SJSA1 (cell line): ENCODE measurements around the gene RANBP17. TPM values are rescaled to one million over a fixed set of nuclear protein-coding genes. Genes with fewer than 3 reads are reported as not detected.
"Not testable (repeated sequence)": the region's sequence is repeated elsewhere in the genome, so short reads cannot be mapped to it uniquely, and the experiment has no call there.

Experiments
- DNase-seq, 2 experiments: peaks; one replicate each; pipeline ENCODE4 v3.0.0-alpha.2; 2015 to 2020; ENCODE audit warnings: low spot score in 2 of 2, low read depth in 1 of 2
- H3K27ac ChIP-seq: fragments of 250-450 bp; sonication (Bioruptor Pico); 2 replicates; pipeline ENCODE4 v1.5.1; 2020; ENCODE audit warnings: mild to moderate bottlenecking, moderate library complexity
- H3K27me3 ChIP-seq: fragments of 250-450 bp; sonication (Bioruptor Pico); replicated peaks from 2 replicates; pipeline ENCODE4 v1.5.1; 2020; ENCODE audit warnings: mild to moderate bottlenecking, moderate library complexity
- H3K36me3 ChIP-seq: fragments of 250-450 bp; sonication (Bioruptor Pico); 2 replicates; pipeline ENCODE4 v1.5.1; 2020; ENCODE audit warnings: mild to moderate bottlenecking
- H3K4me1 ChIP-seq: fragments of 250-450 bp; sonication (Bioruptor Pico); replicated peaks from 2 replicates; pipeline ENCODE4 v1.6.1; 2021; ENCODE audit warnings: mild to moderate bottlenecking
- H3K4me3 ChIP-seq: fragments of 250-450 bp; sonication (Bioruptor Pico); 2 replicates; pipeline ENCODE4 v1.5.1; 2020; ENCODE audit warnings: mild to moderate bottlenecking
- H3K9me3 ChIP-seq: fragments of 250-450 bp; sonication (Bioruptor Pico); replicated peaks from 2 replicates; pipeline ENCODE4 v1.5.1; 2020; ENCODE audit warnings: mild to moderate bottlenecking
- total RNA-seq: library from RNA; depleted of rRNA; stranded (reverse); fragments of >200 nt; shearing (Covaris generic); gene quantifications from 2 replicates; pipeline ENCODE4 v1.2.3, GENCODE V29; 2014

RANBP17 gene
- total RNA-seq, 1 experiment from 2014 or later = 24.6 TPM

- H3K36me3 ChIP-seq = no peaks in the 10 kb centered on the region
- no peaks in the 10 kb centered on the region for H3K27me3 ChIP-seq
- H3K4me3 ChIP-seq = no peak overlapping the region
- no peak overlapping the region for H3K27ac ChIP-seq
- no peak for DNase-seq
- H3K9me3 ChIP-seq = 0 out of 2 replicates have a peak, but pooled peaks cover 2% of the 10 kb centered on the region
- H3K4me1 ChIP-seq = no peaks in the 10 kb centered on the region
These were observed 410.0 kb downstream of the RANBP17 start for GRCh38 chr5:171271798-171272197.

- Histone ChIP-seq H3K4me3 (no peak overlapping the region), H3K27ac (no peak overlapping the region), H3K9me3 (0 out of 2 replicates have a peak, but pooled peaks cover 2% of the 10 kb centered on the region), H3K36me3 (no peaks in the 10 kb centered on the region), H3K4me1 (no peaks in the 10 kb centered on the region), H3K27me3 (no peaks in the 10 kb centered on the region)
- DNase-seq = no peak
These were observed 411.5 kb downstream of the RANBP17 start for GRCh38 chr5:171272996-171273970.

GRCh38 chr5:171275841-171276544, 414.2 kb downstream of the RANBP17 start:
- H3K4me3 ChIP-seq = no peak overlapping the region
- H3K4me1 ChIP-seq = no peaks in the 10 kb centered on the region
- H3K27me3 ChIP-seq = no peaks in the 10 kb centered on the region
- no peak for DNase-seq
- no peak overlapping the region for H3K27ac ChIP-seq
- no peaks in the 10 kb centered on the region for H3K36me3 ChIP-seq
- H3K9me3 ChIP-seq = 0 out of 2 replicates have a peak, but pooled peaks cover 2% of the 10 kb centered on the region

- Histone ChIP-seq H3K9me3 (no peaks in the 10 kb centered on the region), H3K36me3 (no peaks in the 10 kb centered on the region), H3K27ac (no peak overlapping the region), H3K4me3 (no peak overlapping the region), H3K4me1 (no peaks in the 10 kb centered on the region), H3K27me3 (no peaks in the 10 kb centered on the region)
- DNase-seq = no peak
These were observed 421.9 kb downstream of the RANBP17 start for GRCh38 chr5:171283753-171284152.

DNA sequence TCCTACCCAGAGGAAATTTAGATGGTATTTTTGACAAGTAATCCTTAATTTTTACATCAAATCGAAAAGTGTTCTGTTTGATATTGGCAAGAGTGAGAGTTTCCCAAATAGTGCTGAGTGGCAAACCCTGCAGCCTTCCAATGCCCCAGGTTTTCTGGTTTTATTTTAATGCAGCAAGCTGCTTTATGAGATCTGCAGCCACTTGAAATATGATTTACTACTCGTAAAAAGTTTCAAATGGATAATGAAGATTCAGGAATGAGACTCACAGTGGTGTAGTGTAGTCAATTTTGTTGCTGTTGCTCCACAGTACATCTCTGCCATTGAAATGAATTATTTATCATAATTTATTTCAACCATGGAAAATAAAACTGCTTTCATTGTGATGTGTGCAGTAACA, 423.6 kb downstream of the RANBP17 start:
- Histone ChIP-seq H3K9me3 (no peaks in the 10 kb centered on the region), H3K27ac (no peak overlapping the region), H3K36me3 (no peaks in the 10 kb centered on the region), H3K4me1 (no peaks in the 10 kb centered on the region), H3K4me3 (no peak overlapping the region), H3K27me3 (no peaks in the 10 kb centered on the region)
- no peak for DNase-seq

- Histone ChIP-seq H3K4me3 (no peak overlapping the region), H3K27ac (no peak overlapping the region), H3K27me3 (no peaks in the 10 kb centered on the region), H3K4me1 (no peaks in the 10 kb centered on the region), H3K36me3 (no peaks in the 10 kb centered on the region), H3K9me3 (no peaks in the 10 kb centered on the region)
- DNase-seq = no peak
These were observed 426.2 kb downstream of the RANBP17 start for GRCh38 chr5:171288066-171288465.

DNA sequence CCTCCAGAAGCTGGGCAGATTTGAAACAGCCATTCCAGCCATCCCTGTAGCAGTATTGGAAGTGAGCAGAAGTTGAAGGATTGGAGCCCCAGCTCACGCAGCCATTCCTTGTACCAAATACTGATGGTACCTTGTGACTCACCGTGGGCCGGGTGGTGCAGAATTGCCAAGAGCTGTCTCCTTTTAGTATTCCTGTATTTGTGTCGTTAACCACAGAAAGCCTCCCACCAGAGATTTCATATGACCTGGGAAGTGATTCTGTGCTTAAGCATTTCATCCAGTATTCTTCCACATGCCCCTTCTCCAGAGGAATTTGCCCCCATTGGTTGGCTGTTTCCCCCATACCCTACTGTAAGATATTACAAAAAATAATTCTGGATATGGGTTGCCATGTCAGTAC, 429.6 kb downstream of the RANBP17 start:
- Histone ChIP-seq H3K4me1 (no peaks in the 10 kb centered on the region), H3K27ac (no peak overlapping the region), H3K36me3 (no peaks in the 10 kb centered on the region), H3K27me3 (no peaks in the 10 kb centered on the region), H3K4me3 (no peak overlapping the region), H3K9me3 (no peaks in the 10 kb centered on the region)
- DNase-seq = no peak

- no peak overlapping the region for H3K4me3 ChIP-seq
- no peak overlapping the region for H3K27ac ChIP-seq
- no peaks in the 10 kb centered on the region for H3K36me3 ChIP-seq
- H3K27me3 ChIP-seq = no peaks in the 10 kb centered on the region
- H3K9me3 ChIP-seq = no peaks in the 10 kb centered on the region
- no peak for DNase-seq
- H3K4me1 ChIP-seq = no peaks in the 10 kb centered on the region
These were observed 433.5 kb downstream of the RANBP17 start for GRCh38 chr5:171295299-171295698.

DNA sequence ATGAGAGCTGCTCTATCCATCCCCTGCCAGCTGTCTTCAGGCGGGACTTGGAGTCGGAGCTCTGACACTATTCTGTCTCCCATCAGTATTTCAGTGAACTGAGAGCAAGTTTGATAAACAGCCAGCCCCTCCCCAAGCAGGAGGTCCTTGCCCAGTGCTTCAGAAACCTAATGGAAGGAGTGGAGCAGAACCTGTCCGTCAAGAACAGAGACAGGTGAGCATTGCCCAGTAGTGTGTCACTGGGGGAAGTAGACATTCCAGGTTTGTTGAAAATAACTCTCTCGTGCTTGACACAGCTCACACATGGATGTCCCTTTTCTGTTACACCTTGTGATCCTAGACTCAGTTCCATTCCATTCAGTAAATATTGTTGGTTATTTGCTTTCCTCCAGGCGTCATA, 434.0 kb downstream of the RANBP17 start:
- no peak overlapping the region for H3K27ac ChIP-seq
- H3K36me3 ChIP-seq = no peaks in the 10 kb centered on the region
- H3K27me3 ChIP-seq = no peaks in the 10 kb centered on the region
- H3K9me3 ChIP-seq = no peaks in the 10 kb centered on the region
- no peaks in the 10 kb centered on the region for H3K4me1 ChIP-seq
- DNase-seq = no peak
- no peak overlapping the region for H3K4me3 ChIP-seq

DNA sequence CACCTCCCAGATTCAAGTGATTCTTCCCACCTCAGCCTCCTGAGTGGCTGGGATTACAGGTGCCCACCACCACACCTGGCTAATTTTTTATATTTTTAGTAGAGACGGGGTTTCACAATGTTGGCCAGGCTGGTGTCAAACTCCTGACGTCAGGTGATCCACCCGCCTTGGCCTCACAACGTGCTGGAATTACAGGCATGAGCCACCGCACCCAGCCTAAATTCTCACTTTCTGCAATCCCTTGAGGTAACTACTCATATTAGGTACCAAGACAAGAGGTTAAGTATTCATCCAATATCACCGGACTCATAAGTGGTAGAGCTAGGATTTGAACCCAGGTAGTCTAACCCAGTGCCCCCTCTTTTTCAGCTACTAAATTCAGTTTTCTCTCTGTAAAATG, 436.1 kb downstream of the RANBP17 start:
- not testable (repeated sequence) for H3K4me1 ChIP-seq, H3K27me3 ChIP-seq, H3K36me3 ChIP-seq, DNase-seq, H3K9me3 ChIP-seq, H3K27ac ChIP-seq, H3K4me3 ChIP-seq

DNA sequence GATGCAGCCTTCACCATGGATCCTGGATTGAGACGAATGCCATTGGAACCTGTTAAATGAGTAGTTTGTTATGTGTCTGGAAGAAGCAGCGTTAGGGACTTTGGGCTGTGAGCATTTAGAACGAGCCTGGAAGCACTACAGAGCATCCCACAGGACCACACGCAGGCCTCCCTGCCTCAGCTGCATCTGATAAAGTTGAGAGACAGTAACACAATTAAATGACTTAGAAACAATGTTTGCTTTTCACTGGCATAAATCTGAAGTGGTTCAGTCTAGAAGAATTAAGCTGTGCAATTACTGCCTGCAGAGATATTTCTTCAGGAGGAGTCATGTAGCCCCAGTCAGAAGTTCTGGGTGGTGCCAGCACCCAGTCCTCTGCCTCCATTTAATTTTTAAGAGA, 437.4 kb downstream of the RANBP17 start:
- no peak for DNase-seq

GRCh38 chr5:171299851-171300250, 438.0 kb downstream of the RANBP17 start:
- Histone ChIP-seq H3K4me1 (no peaks in the 10 kb centered on the region), H3K4me3 (no peak overlapping the region), H3K27me3 (no peaks in the 10 kb centered on the region), H3K27ac (no peak overlapping the region), H3K36me3 (no peaks in the 10 kb centered on the region), H3K9me3 (no peaks in the 10 kb centered on the region)
- DNase-seq = no peak

More for the DNA sequence above, 437.4 kb downstream of the RANBP17 start:
- no peak overlapping the region for H3K4me3 ChIP-seq
- no peak overlapping the region for H3K27ac ChIP-seq
- no peaks in the 10 kb centered on the region for H3K27me3 ChIP-seq
- no peaks in the 10 kb centered on the region for H3K36me3 ChIP-seq
- H3K9me3 ChIP-seq = no peaks in the 10 kb centered on the region
- H3K4me1 ChIP-seq = no peaks in the 10 kb centered on the region

GRCh38 chr5:171300358-171300757, 438.5 kb downstream of the RANBP17 start:
- H3K9me3 ChIP-seq = no peaks in the 10 kb centered on the region
- H3K36me3 ChIP-seq = no peaks in the 10 kb centered on the region
- no peaks in the 10 kb centered on the region for H3K4me1 ChIP-seq
- H3K27me3 ChIP-seq = no peaks in the 10 kb centered on the region
- H3K4me3 ChIP-seq = no peak overlapping the region
- DNase-seq = no peak
- H3K27ac ChIP-seq = no peak overlapping the region

DNA sequence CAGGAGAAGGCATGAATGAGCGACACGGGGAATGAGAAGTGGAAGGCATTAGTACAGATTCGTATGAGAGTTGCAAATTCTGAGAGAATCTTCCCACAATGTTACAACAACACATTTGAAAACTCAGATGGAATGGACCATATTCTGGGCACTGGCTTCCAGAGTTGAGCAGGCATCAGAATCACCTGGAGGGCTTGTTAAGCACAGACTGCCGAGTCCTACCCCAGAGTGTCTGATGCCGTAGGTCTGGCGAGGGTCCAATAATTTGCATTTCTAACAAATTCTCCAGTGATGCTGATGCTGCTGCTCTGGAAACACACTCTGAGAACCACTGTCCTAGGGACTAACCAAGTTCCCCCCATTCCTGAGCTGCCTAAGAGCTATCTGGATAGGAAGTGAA, 444.3 kb downstream of the RANBP17 start:
- Histone ChIP-seq H3K9me3 (peaks cover 30% of the 10 kb centered on the region), H3K4me3 (no peak overlapping the region), H3K27ac (no peak overlapping the region), H3K4me1 (peaks cover 4% of the 10 kb centered on the region), H3K36me3 (no peaks in the 10 kb centered on the region), H3K27me3 (peaks cover 13% of the 10 kb centered on the region)
- no peak for DNase-seq
